Stimulated activated CD4-positive, alpha-beta T cell treated with anti-CD3 and anti-CD28 coated beads, TNF-alpha, amount 100 ng/mL, for 24 hours (primary cell): ENCODE data around the gene GET3.
A peak's percentile ranks its signal among the peaks of the same experiment; 100 is the strongest.

Experiments used
- DNase-seq, 3 experiments: peaks; one replicate each; pipeline ENCODE4 v3.0.0-alpha.2; 2020; ENCODE audit warnings: low read depth in 3 of 3

Gene GET3

GRCh38 chr19:12779162-12779993 lies 42.1 kb downstream of the GET3 start:
- no peak for DNase-seq

DNA sequence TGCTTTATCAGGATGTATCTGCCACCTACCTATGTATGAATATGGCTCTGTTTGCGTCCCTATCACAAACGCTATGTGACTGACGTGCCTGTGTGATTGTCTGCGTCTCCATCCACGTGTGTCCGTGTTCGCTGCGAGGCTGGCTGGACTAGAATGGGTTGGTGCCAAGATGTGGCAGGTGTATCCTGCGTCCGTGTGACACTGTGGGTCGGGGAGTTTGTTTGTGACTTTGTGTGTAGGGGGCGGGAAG lies 44.8 kb downstream of the GET3 start:
- DNase-seq: no peak

GRCh38 chr19:12782424-12783290 lies 45.4 kb downstream of the GET3 start:
- peak in 2 of 3 experiments; percentile 78 to 90 for DNase-seq

GRCh38 chr19:12783291-12783848 lies 46.1 kb downstream of the GET3 start:
- peak in 1 of 3 experiments; percentile 66 for DNase-seq

- no peak for DNase-seq
These were observed 46.6 kb downstream of the GET3 start for GRCh38 chr19:12783849-12784393.

DNA sequence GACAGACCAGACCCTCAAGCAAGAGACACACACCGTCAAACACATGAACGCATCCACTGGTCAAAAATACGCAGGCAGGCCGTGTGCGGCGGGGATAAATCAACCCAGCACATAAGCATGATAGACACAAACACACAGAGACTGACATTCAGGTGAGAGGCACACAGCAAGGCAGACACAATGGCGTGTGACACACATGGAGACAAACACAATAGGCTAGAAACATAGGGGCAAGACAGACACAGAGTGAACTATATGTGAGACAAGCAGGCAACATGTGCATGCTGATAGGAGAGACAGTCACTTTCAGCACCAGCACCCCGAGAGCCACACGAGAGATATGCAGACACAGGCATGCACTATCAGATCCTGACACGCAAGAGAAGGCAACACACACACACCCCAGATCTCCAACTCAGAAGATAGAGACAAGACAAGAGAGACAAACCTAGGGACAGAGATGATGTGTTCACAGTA lies 47.1 kb downstream of the GET3 start:
- DNase-seq: no peak

DNA sequence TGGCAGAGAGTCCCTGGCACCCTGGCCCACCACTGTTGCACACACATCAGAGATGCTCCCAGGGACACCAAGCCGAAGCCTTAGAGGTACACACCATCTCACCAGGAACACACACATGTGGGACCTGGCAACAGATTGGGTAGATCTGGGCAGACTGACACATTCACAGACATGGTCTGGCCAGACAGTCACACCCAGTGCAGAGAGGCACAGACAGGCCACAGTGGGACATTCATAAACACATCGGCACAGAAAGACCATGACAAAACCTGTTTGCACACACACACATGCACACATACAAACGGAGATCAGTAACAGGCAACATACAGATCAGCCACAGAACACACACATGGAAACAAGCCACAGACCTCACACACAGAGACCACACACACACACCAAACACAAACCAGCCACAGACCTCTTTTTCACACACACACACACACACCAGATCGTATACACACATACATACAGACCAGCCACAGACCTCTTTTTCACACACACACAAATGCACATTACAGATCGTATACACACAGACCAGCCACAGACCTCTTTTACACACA lies 47.7 kb downstream of the GET3 start:
- DNase-seq: no peak

DNA sequence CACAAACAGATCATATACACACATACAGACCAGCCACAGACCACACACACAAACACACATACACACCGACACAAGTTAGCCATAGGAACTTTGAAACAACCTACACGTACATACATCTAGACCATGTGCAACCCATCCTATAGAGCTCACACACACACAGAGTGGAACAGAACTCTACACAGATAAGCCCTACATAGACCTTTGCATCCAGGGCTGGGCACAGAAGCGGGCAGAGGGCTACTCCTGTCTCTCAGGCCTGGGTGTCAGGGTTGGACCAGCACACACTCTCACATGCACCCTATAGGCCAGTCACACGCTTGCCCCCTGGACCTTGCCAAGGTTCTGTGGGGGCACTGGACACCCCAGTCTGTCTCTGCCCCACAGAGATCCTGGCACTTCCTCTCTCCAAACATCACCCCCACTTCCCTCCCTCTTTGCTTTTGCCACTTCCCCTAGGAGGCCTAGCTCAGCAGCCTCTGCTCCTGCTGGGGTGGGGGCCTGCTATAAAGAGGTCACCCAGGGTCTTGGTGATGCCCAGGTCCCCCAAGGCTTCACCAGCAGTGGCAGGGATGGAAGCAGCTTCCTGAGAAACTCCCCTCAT lies 48.2 kb downstream of the GET3 start:
- no peak for DNase-seq

- DNase-seq: no peak
These were observed 49.0 kb downstream of the GET3 start for GRCh38 chr19:12786141-12786870.

- DNase-seq: no peak
These were observed 49.7 kb downstream of the GET3 start for GRCh38 chr19:12786952-12787351.

DNA sequence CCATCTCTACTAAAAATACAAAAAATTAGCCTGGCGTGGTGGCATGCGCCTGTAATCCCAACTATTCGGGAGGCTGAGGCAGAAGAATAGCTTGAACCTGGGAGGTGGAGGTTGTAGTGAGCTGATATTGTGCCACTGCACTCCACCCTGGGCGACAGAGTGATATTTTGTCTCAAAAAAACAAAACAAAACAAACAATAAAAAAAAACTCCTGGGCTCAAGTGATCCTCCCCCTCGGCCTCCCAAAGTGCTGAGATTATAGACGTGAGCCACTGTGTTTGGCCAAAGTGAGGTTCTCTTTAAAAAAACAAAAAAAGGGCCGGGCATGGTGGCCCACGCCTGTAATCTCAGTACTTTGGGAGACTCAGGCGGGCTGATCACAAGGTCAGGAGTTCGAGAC lies 50.2 kb downstream of the GET3 start:
- no peak for DNase-seq

DNA sequence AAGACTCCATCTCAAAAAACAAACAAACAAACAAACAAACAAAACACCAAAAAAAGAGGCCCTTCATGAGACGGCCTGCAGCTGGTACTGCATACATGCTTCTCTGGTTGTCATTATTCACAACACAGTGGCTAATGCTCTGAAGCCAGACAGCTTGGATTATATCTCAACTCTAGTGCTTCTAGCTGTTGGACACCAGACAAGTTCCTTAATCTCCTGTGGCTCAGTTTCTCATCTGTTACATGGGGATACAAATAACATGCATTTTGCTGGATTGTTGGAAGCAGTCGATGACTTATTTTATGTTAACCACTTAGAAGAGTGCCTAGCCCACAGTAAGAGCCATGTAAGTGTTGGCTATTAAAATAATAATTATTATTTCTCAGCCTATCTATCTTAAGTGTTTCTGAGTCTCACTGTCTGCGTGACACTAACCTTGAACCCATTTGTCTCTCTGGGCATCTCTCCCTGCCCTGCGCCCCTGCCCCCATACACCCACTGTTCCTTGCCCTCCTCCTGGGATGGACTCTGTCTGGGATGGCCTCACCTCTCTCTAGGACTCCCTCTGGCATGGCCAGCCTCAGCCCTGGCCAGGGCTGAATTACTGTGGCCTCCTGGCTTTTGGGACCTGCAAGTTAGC lies 50.9 kb downstream of the GET3 start:
- DNase-seq: no peak

- DNase-seq: no peak
These were observed 51.4 kb downstream of the GET3 start for GRCh38 chr19:12788682-12789097.

- no peak for DNase-seq
These were observed 52.0 kb downstream of the GET3 start for GRCh38 chr19:12789098-12789903.

- DNase-seq: peak; percentile 76 to 96 (median 78)
These were observed 52.8 kb downstream of the GET3 start for GRCh38 chr19:12789904-12790619.

DNA sequence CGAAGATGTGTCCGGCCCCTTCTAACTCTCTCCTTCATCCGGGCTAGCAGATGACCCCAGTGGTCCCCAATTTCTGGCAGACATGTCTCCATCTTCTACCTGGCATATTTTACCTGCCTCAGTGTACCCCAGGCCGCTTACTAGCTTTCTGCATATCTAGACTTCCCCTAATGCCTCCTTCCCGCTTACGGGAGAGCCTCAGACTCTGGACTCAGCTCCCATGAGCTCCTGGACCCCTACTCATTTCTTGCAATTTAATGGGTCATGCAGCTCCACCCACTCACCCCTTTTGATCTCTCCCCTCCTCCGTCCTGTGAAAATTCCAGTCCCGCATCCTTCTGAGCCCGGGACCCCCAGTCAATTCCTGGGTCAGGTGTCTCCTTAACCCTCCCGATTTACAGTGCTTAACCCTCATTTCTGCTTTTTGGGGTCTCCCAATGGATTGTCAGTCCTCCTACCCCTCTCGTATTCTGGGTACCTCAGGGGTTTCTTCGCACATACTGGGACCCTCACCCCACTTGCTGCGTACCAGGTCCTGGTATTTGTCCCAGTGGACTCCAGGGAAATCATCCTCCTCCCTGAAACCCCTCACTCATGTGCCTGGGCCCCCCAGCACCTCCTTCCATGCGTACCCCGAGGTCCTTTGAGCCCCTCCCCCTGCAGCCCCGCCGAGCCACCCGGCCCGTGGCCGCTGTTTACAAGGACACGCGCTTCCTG lies 53.5 kb downstream of the GET3 start:
- DNase-seq: no peak

GRCh38 chr19:12791345-12792050 lies 54.2 kb downstream of the GET3 start, which contains the start of gene JUNB:
Gene JUNB, plus strand, starts transcription at chr19:12791486. Its CDS starts 286 bp downstream, at chr19:12791772.
- peak; percentile 93 to 96 (median 95) for DNase-seq
